Measurements from ENCODE around the gene WDR31.
"Not testable (repeated sequence)": the region's sequence is repeated elsewhere in the genome, so short reads cannot be mapped to it uniquely, and the experiment has no call there.

WDR31 gene

GRCh38 chr9:113328045-113328782 is 11.9 kb downstream of the WDR31 start:
- no peak for DNase-seq

GRCh38 chr9:113326230-113326629 is 13.8 kb downstream of the WDR31 start:
- DNase-seq = no peak

- DNase-seq = no peak
These were observed 17.4 kb downstream of the WDR31 start for GRCh38 chr9:113322671-113323070.

- DNase-seq = no peak
These were observed 20.0 kb downstream of the WDR31 start for GRCh38 chr9:113320051-113320450.

GRCh38 chr9:113319054-113319453 is 21.0 kb downstream of the WDR31 start:
- DNase-seq = no peak

GRCh38 chr9:113317777-113318176 is 22.3 kb downstream of the WDR31 start:
- no peak for DNase-seq

GRCh38 chr9:113316030-113316429 is 24.0 kb downstream of the WDR31 start:
- no peak for DNase-seq

- no peak for DNase-seq
These were observed 24.8 kb downstream of the WDR31 start for GRCh38 chr9:113315231-113315630.

GRCh38 chr9:113313261-113313660 is 26.8 kb downstream of the WDR31 start:
- no peak for DNase-seq

GRCh38 chr9:113311961-113312360 is 28.1 kb downstream of the WDR31 start:
- no peak for DNase-seq

- DNase-seq = no peak
These were observed 29.5 kb downstream of the WDR31 start for GRCh38 chr9:113310538-113310937.

GRCh38 chr9:113309204-113309813 is 30.8 kb downstream of the WDR31 start:
- DNase-seq = no peak

GRCh38 chr9:113307396-113307975 is 32.6 kb downstream of the WDR31 start:
- DNase-seq = no peak

GRCh38 chr9:113306566-113306965 is 33.5 kb downstream of the WDR31 start:
- DNase-seq = no peak

GRCh38 chr9:113302792-113303418 is 37.2 kb downstream of the WDR31 start, which contains the start of gene RNF183:
Gene RNF183, minus strand, starts transcription at chr9:113303376. Its CDS starts 5,192 bp downstream, at chr9:113298184.
- no peak for DNase-seq

- DNase-seq = no peak
These were observed 38.5 kb downstream of the WDR31 start for GRCh38 chr9:113301548-113301947.

GRCh38 chr9:113299800-113300292 is 40.2 kb downstream of the WDR31 start:
- no peak for DNase-seq

- DNase-seq = no peak
These were observed 40.9 kb downstream of the WDR31 start for GRCh38 chr9:113298924-113299770.

- no peak for DNase-seq
These were observed 41.8 kb downstream of the WDR31 start for GRCh38 chr9:113298311-113298710.

- no peak for DNase-seq
These were observed 43.1 kb downstream of the WDR31 start for GRCh38 chr9:113296796-113297558.

- not testable (repeated sequence) for DNase-seq
These were observed 43.8 kb downstream of the WDR31 start for GRCh38 chr9:113296247-113296646.

Data from effector CD8-positive, alpha-beta T cell (primary cell).